H1 (cell line): Measurements from ENCODE around the gene TAB3. TPM values are rescaled to one million over a fixed set of nuclear protein-coding genes. Genes with fewer than 3 reads are reported as not detected.

Source experiments
- CTCF ChIA-PET: fragments of 300-600 bp; sonication (Branson Sonifier 250); formaldehyde crosslinking; loops from one replicate; lab custom pipeline; 2021; ENCODE audit not compliant: partially characterized antibody; lab: Charles Lee
- POLR2A ChIA-PET: fragments of 300-600 bp; sonication (Branson Sonifier 250); formaldehyde crosslinking; loops from one replicate; lab custom pipeline; 2021; ENCODE audit warnings: inconsistent platforms; ENCODE audit not compliant: partially characterized antibody; lab: Charles Lee
- DNase-seq, 2 experiments: peaks; one replicate each; pipeline versions ENCODE4 v3.0.0 to v3.0.0-alpha.2; 2010 to 2022; ENCODE audit warnings: low spot score in 2 of 2, low read depth in 1 of 2, mixed read lengths in 1 of 2
- FAIRE-seq: peaks from 2 replicates; lab custom pipeline; 2011; peaks lifted over from hg19 to GRCh38; lab: Jason Lieb, UNC
- H2AFZ ChIP-seq: 2 replicates; pipeline ENCODE4 v1.8.1; 2012; ENCODE audit warnings: low read length, inconsistent platforms
- H2AK5ac ChIP-seq: 2 replicates; pipeline ENCODE4 v1.6.1; 2013; ENCODE audit warnings: low read depth, low read length
- H2BK120ac ChIP-seq: replicated peaks from 2 replicates; pipeline ENCODE3; 2013; ENCODE audit warnings: low read depth, low read length, inconsistent platforms
- H2BK12ac ChIP-seq: 2 replicates; pipeline ENCODE4 v1.6.1; 2013; ENCODE audit warnings: low read depth, low read length
- H2BK15ac ChIP-seq: 2 replicates; pipeline ENCODE4 v1.6.1; 2013; ENCODE audit warnings: low read length
- H2BK20ac ChIP-seq: 2 replicates; pipeline ENCODE4 v1.6.1; 2013; ENCODE audit warnings: low read length
- H2BK5ac ChIP-seq: 2 replicates; pipeline ENCODE4 v1.6.1; 2013; ENCODE audit warnings: low read depth, low read length
- H3K14ac ChIP-seq: 2 replicates; pipeline ENCODE4 v1.6.1; 2013; ENCODE audit warnings: inconsistent platforms; ENCODE audit not compliant: insufficient read length
- H3K18ac ChIP-seq: 2 replicates; pipeline ENCODE4 v1.6.1; 2013; ENCODE audit warnings: low read length; ENCODE audit errors: extremely low read depth
- H3K23ac ChIP-seq: 2 replicates; pipeline ENCODE4 v1.6.1; 2013; ENCODE audit warnings: inconsistent platforms; ENCODE audit not compliant: insufficient read length
- H3K23me2 ChIP-seq: 2 replicates; pipeline ENCODE4 v1.6.1; 2013; ENCODE audit warnings: low read depth, low read length
- H3K27ac ChIP-seq: 2 replicates; pipeline ENCODE4 v1.6.1; 2011; ENCODE audit warnings: low read depth, low read length, inconsistent platforms
- H3K27me3 ChIP-seq, 4 experiments: replicated peaks in 1 of 4; 1 replicate in 1 of 4; 2 replicates in 3 of 4; pipeline versions ENCODE4 v1.6.1 to v1.8.1; 2011 to 2013; ENCODE audit warnings: low read length in 3 of 4, mild to moderate bottlenecking in 3 of 4, inconsistent platforms in 2 of 4, mixed read lengths in 2 of 4, moderate library complexity in 1 of 4; ENCODE audit not compliant: control insufficient read depth in 3 of 4, insufficient read depth in 3 of 4; ENCODE audit errors: extremely low read depth in 1 of 4
- H3K36me3 ChIP-seq, 4 experiments: 2 replicates each; pipeline versions ENCODE4 v1.6.1 to v1.8.1; 2011 to 2013; ENCODE audit warnings: mild to moderate bottlenecking in 4 of 4, low read length in 3 of 4, moderate library complexity in 2 of 4, control low read depth in 1 of 4, inconsistent platforms in 1 of 4; ENCODE audit not compliant: insufficient read depth in 4 of 4, control insufficient read depth in 2 of 4
- H3K4ac ChIP-seq: replicated peaks from 2 replicates; pipeline ENCODE3; 2013; ENCODE audit warnings: low read length, low read depth, mixed read lengths, inconsistent platforms; ENCODE audit not compliant: insufficient read length
- H3K4me1 ChIP-seq, 4 experiments: replicated peaks in 1 of 4; 1 replicate in 1 of 4; 2 replicates in 3 of 4; pipeline versions ENCODE4 v1.6.1 to v1.8.1; 2011 to 2013; ENCODE audit warnings: low read length in 3 of 4, inconsistent platforms in 2 of 4, mixed read lengths in 1 of 4; ENCODE audit not compliant: insufficient read depth in 4 of 4, control insufficient read depth in 3 of 4
- H3K4me2 ChIP-seq, 2 experiments: 2 replicates each; pipeline versions ENCODE4 v1.6.1 to v1.8.1; 2011 to 2013; ENCODE audit warnings: low read depth in 2 of 2, low read length in 2 of 2, control low read depth in 1 of 2, inconsistent platforms in 1 of 2, mild to moderate bottlenecking in 1 of 2; ENCODE audit not compliant: insufficient read depth in 1 of 2
- H3K4me3 ChIP-seq, 4 experiments: fragments of 200-600, 300-600 bp in 1 of 4; sonication (generic), shearing (Covaris generic), sonication (Bioruptor Twin) in 1 of 4; 2 replicates each; pipeline versions ENCODE4 v1.5.1 to v1.8.1; 2011 to 2016; ENCODE audit warnings: low read length in 4 of 4, low read depth in 3 of 4, control low read depth in 2 of 4, inconsistent platforms in 2 of 4, mild to moderate bottlenecking in 2 of 4, mixed read lengths in 1 of 4, moderate library complexity in 1 of 4; ENCODE audit not compliant: insufficient read depth in 2 of 4; ENCODE audit errors: extremely low read depth in 1 of 4
- H3K56ac ChIP-seq: replicated peaks from 2 replicates; pipeline ENCODE3; 2013; ENCODE audit warnings: low read depth, mild to moderate bottlenecking, mixed read lengths, low read length, inconsistent platforms; ENCODE audit not compliant: insufficient read length
- H3K79me1 ChIP-seq: 2 replicates; pipeline ENCODE4 v1.6.1; 2013; ENCODE audit warnings: low read depth, low read length, control low read depth
- H3K79me2 ChIP-seq, 2 experiments: 2 replicates each; pipeline versions ENCODE4 v1.6.1 to v1.8.1; 2012 to 2013; ENCODE audit warnings: low read length in 2 of 2, mild to moderate bottlenecking in 2 of 2, inconsistent platforms in 1 of 2; ENCODE audit not compliant: insufficient read depth in 2 of 2, control insufficient read depth in 1 of 2
- H3K9ac ChIP-seq, 4 experiments: replicated peaks in 1 of 4; 1 replicate in 1 of 4; 2 replicates in 3 of 4; pipeline versions ENCODE4 v1.6.1 to v1.8.1; 2011 to 2013; ENCODE audit warnings: low read depth in 3 of 4, low read length in 3 of 4, control low read depth in 2 of 4, mild to moderate bottlenecking in 2 of 4, moderate library complexity in 2 of 4, inconsistent platforms in 1 of 4; ENCODE audit errors: extremely low read depth in 1 of 4
- H3K9me3 ChIP-seq, 2 experiments: 2 replicates each; pipeline versions ENCODE4 v1.6.1 to v1.8.1; 2012 to 2013; ENCODE audit warnings: mild to moderate bottlenecking in 2 of 2, moderate library complexity in 2 of 2, control low read depth in 1 of 2, inconsistent platforms in 1 of 2, low read depth in 1 of 2, low read length in 1 of 2, mixed read lengths in 1 of 2; ENCODE audit not compliant: insufficient read depth in 2 of 2
- H4K20me1 ChIP-seq, 2 experiments: replicated peaks in 1 of 2; 2 replicates each; pipeline versions ENCODE3 to v1.8.1; 2011 to 2013; ENCODE audit warnings: inconsistent platforms in 2 of 2, low read length in 2 of 2, mild to moderate bottlenecking in 1 of 2; ENCODE audit not compliant: insufficient read depth in 2 of 2, control insufficient read depth in 1 of 2
- H4K5ac ChIP-seq: 2 replicates; pipeline ENCODE4 v1.6.1; 2013; ENCODE audit warnings: low read length, low read depth, mixed read lengths, inconsistent platforms; ENCODE audit not compliant: insufficient read length
- H4K8ac ChIP-seq: 2 replicates; pipeline ENCODE4 v1.8.0; 2013; ENCODE audit warnings: mild to moderate bottlenecking, moderate library complexity, low read length, inconsistent platforms; ENCODE audit not compliant: insufficient read depth; ENCODE audit errors: extremely low read depth
- H4K91ac ChIP-seq: replicated peaks from 2 replicates; pipeline ENCODE3; 2013; ENCODE audit warnings: low read length, mixed read lengths, inconsistent platforms; ENCODE audit not compliant: insufficient read length
- CHD2 ChIP-seq: IDR thresholded peaks from 2 replicates; pipeline ENCODE4 v1.6.1; 2012; ENCODE audit warnings: low read length, improper control_type of control experiment
- NANOG ChIP-seq: IDR thresholded peaks from 2 replicates; pipeline ENCODE4 v1.6.1; 2011; ENCODE audit warnings: low read length, low read depth, mild to moderate bottlenecking, inconsistent platforms; ENCODE audit not compliant: insufficient read depth, poor library complexity, severe bottlenecking
- ZNF274 ChIP-seq: IDR thresholded peaks from 2 replicates; pipeline ENCODE4 v1.7.0; 2012; ENCODE audit warnings: low read length, borderline replicate concordance; ENCODE audit errors: extremely low read depth
- WGBS, 2 experiments: shearing (Covaris generic) in 1 of 2; methylation state at CpG; one replicate each; pipeline versions ENCODE4 v1.1.6 to v1.1.7; 2013 to 2015; ENCODE audit warnings: low lambda C conversion rate in 2 of 2, mixed read lengths in 2 of 2, inconsistent platforms in 1 of 2, low coverage in 1 of 2, missing lambda C conversion rate in 1 of 2; ENCODE audit not compliant: insufficient replicate concordance in 2 of 2, insufficient coverage in 1 of 2, insufficient read length in 1 of 2; ENCODE audit errors: extremely low coverage in 1 of 2, missing lambda C conversion rate in 1 of 2; 5-methylcytosine and 5-hydroxymethylcytosine counted together
- polyA plus RNA-seq, 7 experiments: library from polyadenylated mRNA; depleted of rRNA in 3 of 7; stranded (reverse) in 5 of 7; unstranded in 2 of 7; fragments of >200 nt in 5 of 7; fragments of 200-250 nt in 2 of 7; gene quantifications; 1 replicate in 5 of 7; 2 replicates in 1 of 7; 4 replicates in 1 of 7; pipeline versions ENCODE4 v1.2.1 to v1.2.3, GENCODE V29; 2011 to 2013; ENCODE audit warnings: missing spikeins in 2 of 7, mixed read lengths in 2 of 7
- total RNA-seq: library from RNA; stranded (reverse); fragmentation: NEBNext Ultra II Directional; extraction: Animal tissue kit (Norgen Biotek cat#: 25700); gene quantifications from 2 replicates; pipeline ENCODE4 v1.2.1, GENCODE V29; 2021

The TAB3 gene
- total and polyA plus RNA-seq, 2 of the 8 experiments (the other 6 are each of a cell fraction or from before 2014, with no cell fraction given) = 12.7 to 12.9 TPM

GRCh38 chrX:30906726-30907125 lies 17.7 kb upstream of the TAB3 start:
- H3K4me1 ChIP-seq = no peaks in the 10 kb centered on the region
- no peaks in the 10 kb centered on the region for H3K23me2 ChIP-seq
- no peak overlapping the region for H2BK12ac ChIP-seq
- no peaks in the 10 kb centered on the region for H3K9me3 ChIP-seq
- H3K23ac ChIP-seq = no peak overlapping the region
- no peak overlapping the region for H3K18ac ChIP-seq
- H3K4me2 ChIP-seq = no peak overlapping the region
- H2BK5ac ChIP-seq = no peak overlapping the region
- H3K79me1 ChIP-seq = no peaks in the 10 kb centered on the region
- no peaks in the 10 kb centered on the region for H3K36me3 ChIP-seq
- no peak overlapping the region for H3K9ac ChIP-seq
- no peak overlapping the region for H2AFZ ChIP-seq
- no peaks in the 10 kb centered on the region for H4K20me1 ChIP-seq
- H3K4ac ChIP-seq = no peak overlapping the region
- H2AK5ac ChIP-seq = no peak overlapping the region
- H3K56ac ChIP-seq = no peak overlapping the region
- CTCF ChIA-PET = interaction anchor here (0.6 to 1.2 kb wide), 4 partner anchors 12 to 134 kb away, joined by 3 to 5 read pairs (median 4); no protein-coding TSS in a partner anchor
- WGBS, 2 experiments = 77% methylated on average over 1 of the region's 1 CpG; no CpG with 5 or more reads in 1 of the 2 experiments
- no peak overlapping the region for H2BK20ac ChIP-seq
- FAIRE-seq (peak; percentile 28), DNase-seq (no peak)
- TF ChIP-seq NANOG = no peak
- TF ChIP-seq CHD2 = no peak
- no peak for TF ChIP-seq ZNF274
- POLR2A ChIA-PET = no interaction called here
- no peak overlapping the region for H2BK120ac ChIP-seq
- no peaks in the 10 kb centered on the region for H3K27me3 ChIP-seq
- no peak overlapping the region for H3K14ac ChIP-seq
- no peak overlapping the region for H2BK15ac ChIP-seq
- H4K8ac ChIP-seq = no peak overlapping the region
- no peak overlapping the region for H3K4me3 ChIP-seq
- H3K79me2 ChIP-seq = no peaks in the 10 kb centered on the region
- no peak overlapping the region for H3K27ac ChIP-seq
- H4K5ac ChIP-seq = no peak overlapping the region
- no peak overlapping the region for H4K91ac ChIP-seq
